ENCODE data around the gene FAM156B.
"Not testable (repeated sequence)": the region's sequence is repeated elsewhere in the genome, so short reads cannot be mapped to it uniquely, and the experiment has no call there.

The FAM156B gene, protein sequence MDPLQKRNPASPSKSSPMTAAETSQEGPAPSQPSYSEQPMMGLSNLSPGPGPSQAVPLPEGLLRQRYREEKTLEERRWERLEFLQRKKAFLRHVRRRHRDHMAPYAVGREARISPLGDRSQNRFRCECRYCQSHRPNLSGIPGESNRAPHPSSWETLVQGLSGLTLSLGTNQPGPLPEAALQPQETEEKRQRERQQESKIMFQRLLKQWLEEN

DNA sequence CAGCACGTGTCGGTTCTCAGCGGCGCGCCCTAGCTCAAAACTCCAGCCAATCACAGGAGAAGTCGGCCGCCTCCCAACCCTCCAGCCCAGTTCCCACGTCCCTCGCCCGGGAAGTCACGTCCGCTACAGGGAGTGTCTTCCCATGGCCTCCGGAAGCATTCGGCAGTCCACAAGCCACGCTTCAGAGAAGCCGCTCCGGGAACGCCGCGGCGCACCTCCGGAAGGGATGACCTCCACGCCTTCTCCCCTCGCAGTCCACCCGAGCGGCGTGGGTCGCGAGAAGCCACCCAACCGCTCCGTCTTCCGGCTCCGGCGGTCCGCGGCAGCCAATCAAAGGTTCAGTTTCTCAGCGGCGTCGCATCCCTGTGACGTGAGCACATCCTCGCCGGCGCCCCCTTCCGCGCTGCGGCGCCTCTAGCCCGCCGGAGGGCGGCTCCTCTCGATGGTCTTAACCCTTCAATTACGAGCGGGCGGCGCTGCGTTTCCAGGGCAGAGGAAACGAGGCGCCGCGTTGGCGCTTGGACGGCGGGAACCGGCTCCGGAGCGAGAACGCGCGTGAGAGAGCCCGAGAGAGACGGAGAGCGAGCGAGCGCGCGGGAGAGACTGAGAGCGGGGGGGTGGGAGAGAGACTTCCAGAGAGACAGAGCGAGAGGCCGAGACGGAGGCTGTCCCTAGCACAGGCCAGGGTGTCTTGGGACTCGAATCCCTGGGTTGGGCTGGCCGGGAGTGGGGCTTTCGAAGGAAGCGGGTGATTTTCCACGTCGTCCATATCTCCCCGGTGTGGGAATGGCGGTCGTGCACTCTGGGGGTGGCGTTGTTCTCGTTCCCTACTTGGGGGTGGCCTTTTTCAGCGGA, at the start of gene FAM156B:
TSS of gene FAM156B (plus strand) at position 476 of the 855 bp plus-strand sequence. CDS start 9,896 bp downstream, outside the sequence.
- not testable (repeated sequence) for H3K27ac ChIP-seq (ENCODE audit: low read depth, low read length); H3K4me1 ChIP-seq (ENCODE audit: control insufficient read depth, insufficient read depth, low read length); H3K27me3 ChIP-seq (ENCODE audit: control insufficient read depth, insufficient read depth, low read length); H3K36me3 ChIP-seq (ENCODE audit: control insufficient read depth, insufficient read depth, low read length); H3K9ac ChIP-seq (ENCODE audit: low read length); H3K4me3 ChIP-seq (ENCODE audit: low read length)

DNA sequence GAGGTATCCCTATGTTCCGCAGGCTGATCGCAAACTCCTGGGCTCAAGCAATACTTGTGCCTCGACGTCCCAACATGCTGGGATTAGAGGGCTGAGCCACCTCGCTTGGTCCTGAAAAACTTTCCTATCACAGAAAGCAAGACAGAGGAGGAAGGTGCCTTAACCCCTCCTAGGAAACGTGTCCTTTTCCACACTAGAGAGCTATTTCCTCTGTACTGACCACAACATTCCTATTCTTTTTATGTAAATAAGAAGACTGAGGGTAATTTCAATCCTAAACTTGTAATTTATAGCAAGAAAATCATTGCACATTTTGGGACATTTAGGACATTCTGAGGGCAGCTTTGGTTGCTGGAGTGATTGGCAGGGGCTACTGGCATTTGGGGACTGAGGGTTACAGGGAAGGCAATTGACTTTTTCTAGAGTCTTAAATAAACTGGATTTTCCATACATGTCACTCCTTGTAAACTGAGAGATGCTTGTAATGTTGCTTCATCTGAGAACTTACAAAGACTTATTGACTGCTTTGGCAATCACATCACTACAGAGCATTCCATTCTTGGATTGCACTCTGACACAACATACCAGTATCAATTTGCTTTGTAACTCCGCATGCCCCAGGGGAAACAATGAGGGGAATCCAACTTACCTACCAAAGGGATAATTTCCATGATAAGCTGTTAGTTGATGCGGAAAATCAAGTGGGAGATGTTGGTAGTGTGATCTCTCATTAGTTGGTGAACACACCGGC, 44.8 kb upstream of the FAM156B start:
- no peak overlapping the region for H3K4me3 ChIP-seq (ENCODE audit: low read length)
- H3K9ac ChIP-seq (ENCODE audit: low read length) = no peak overlapping the region
- H3K27ac ChIP-seq (ENCODE audit: low read depth, low read length) = no peak overlapping the region
- peaks cover 6% of the 10 kb centered on the region for H3K27me3 ChIP-seq (ENCODE audit: control insufficient read depth, insufficient read depth, low read length)
- no peaks in the 10 kb centered on the region for H3K4me1 ChIP-seq (ENCODE audit: control insufficient read depth, insufficient read depth, low read length)
- no peaks in the 10 kb centered on the region for H3K36me3 ChIP-seq (ENCODE audit: control insufficient read depth, insufficient read depth, low read length)

DNA sequence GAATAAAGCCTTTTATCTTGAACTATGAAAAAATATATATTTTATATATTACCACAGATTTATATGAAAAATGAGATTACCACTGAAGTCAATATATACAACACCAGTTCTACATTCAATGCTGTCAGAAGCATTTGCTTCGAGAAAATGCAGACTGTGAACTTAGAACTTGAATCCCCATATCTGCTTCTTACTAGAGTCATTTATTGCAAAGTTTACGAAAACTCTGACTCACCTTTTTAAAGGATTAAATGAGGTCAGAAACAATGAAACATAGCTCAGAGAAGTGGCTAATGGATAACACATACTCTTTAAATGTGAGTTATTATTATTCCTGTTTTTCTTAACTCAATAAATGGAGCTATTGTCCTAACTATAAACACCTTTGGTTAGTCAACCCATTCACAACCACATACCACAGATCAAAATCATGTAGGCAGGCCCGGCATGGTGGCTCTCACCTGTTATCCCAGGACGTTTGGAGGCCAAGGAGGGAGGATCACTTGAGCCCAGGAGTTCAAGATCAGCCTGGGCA, 40.1 kb upstream of the FAM156B start:
- H3K4me1 ChIP-seq (ENCODE audit: control insufficient read depth, insufficient read depth, low read length); H3K27me3 ChIP-seq (ENCODE audit: control insufficient read depth, insufficient read depth, low read length); H3K27ac ChIP-seq (ENCODE audit: low read depth, low read length); H3K36me3 ChIP-seq (ENCODE audit: control insufficient read depth, insufficient read depth, low read length); H3K9ac ChIP-seq (ENCODE audit: low read length); H3K4me3 ChIP-seq (ENCODE audit: low read length): not testable (repeated sequence)

DNA sequence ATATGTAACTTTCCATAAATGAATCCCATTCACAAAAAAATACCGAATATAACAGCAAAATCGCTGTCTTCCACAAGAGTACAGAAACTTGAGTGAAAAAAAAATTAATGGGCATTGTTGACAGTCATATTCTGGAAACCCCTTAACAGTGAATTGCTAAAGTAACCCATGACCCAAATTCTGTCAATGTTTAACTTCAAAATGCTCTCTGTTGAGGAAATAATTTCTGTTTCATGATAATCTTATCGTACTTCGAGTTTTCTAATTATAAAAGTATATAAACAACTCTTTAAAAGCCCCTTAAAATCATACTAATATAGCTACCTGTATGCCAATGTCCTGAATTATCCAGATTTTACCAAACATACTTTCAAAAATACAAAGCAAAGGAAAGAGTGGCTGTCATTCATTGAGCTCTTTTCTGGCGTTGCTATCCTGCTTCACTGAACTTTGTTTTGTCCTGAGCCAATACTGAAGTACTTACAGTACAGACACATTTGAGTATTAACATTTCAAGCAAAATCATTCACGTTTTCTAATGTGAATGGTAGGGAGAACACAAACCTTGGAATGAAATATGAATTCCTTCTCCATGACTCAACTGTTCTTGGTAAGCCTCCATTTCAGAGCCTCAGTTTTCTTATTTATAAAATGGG, 31.7 kb upstream of the FAM156B start:
- Histone ChIP-seq H3K9ac (ENCODE audit: low read length) (no peak overlapping the region), H3K27me3 (ENCODE audit: control insufficient read depth, insufficient read depth, low read length) (peaks cover 6% of the 10 kb centered on the region), H3K4me1 (ENCODE audit: control insufficient read depth, insufficient read depth, low read length) (no peaks in the 10 kb centered on the region), H3K4me3 (ENCODE audit: low read length) (no peak overlapping the region), H3K36me3 (ENCODE audit: control insufficient read depth, insufficient read depth, low read length) (no peaks in the 10 kb centered on the region), H3K27ac (ENCODE audit: low read depth, low read length) (no peak overlapping the region)

DNA sequence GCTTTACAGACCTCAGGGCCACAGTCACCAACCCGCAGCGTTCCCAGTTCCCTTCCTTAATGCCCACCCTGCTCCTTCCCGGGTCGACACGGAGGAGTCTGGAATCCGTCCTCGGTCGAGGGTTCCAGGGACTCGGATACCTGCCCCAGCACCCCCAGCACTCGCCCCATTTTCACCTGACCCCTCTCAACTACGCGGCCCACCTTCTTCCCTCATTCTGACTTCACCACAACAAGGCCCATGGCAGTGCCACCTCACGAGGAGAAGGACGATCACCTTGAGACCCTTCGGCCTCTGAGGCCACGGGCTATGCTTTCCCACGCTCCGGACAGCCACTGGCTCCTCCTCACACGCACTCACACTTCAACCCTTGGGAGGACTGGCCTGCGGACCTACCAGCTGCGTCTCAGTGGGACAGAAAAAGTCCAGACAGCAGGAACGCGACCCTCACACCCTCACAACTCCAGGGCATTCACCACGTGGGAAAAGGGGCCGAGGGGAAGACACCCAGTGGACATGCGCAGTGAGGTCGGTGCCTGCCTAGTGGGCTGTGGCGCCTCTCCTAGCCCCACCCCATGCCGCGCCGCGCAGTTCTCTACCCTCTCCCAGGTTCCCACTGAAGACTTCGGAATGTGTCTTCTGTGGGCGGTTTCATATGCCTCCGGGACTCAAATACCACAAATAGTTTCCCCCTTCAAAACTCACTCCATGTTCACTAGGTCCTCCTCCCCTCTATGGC, 29.4 kb upstream of the FAM156B start, which contains the start of gene XAGE3:
TSS of gene XAGE3 (minus strand) at position 474 of the 739 bp plus-strand sequence. CDS start 950 bp downstream, outside the sequence.
- Histone ChIP-seq H3K4me3 (ENCODE audit: low read length) (no peak within 1 kb of the TSS), H3K27ac (ENCODE audit: low read depth, low read length) (no peak within 1 kb of the TSS), H3K9ac (ENCODE audit: low read length) (no peak within 1 kb of the TSS), H3K36me3 (ENCODE audit: control insufficient read depth, insufficient read depth, low read length) (no peaks in the 10 kb centered on the region), H3K27me3 (ENCODE audit: control insufficient read depth, insufficient read depth, low read length) (peaks cover 7% of the 10 kb centered on the region), H3K4me1 (ENCODE audit: control insufficient read depth, insufficient read depth, low read length) (no peaks in the 10 kb centered on the region)

DNA sequence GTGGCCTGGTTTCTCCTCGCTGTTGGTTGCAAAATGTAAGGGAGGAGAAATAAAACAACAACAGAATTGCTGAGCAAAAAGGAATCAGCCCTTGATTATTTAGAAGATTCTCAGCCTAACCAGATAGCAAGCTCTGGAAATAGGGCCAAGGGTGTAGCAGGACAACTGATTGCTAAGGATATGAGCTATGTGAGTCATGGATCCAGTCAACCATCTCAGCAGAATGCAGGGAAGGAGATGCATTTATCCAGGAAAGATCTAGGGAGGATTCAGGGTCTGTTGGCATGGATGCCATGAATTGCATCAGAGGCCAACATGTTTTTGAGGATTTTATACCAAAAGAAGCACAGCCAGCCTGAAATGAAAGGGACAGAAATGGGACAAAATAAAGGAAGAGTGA, 27.1 kb upstream of the FAM156B start:
- H3K4me1 ChIP-seq (ENCODE audit: control insufficient read depth, insufficient read depth, low read length) = no peaks in the 10 kb centered on the region
- H3K4me3 ChIP-seq (ENCODE audit: low read length) = no peak overlapping the region
- H3K27ac ChIP-seq (ENCODE audit: low read depth, low read length) = no peak overlapping the region
- H3K27me3 ChIP-seq (ENCODE audit: control insufficient read depth, insufficient read depth, low read length) = peaks cover 7% of the 10 kb centered on the region
- no peak overlapping the region for H3K9ac ChIP-seq (ENCODE audit: low read length)
- H3K36me3 ChIP-seq (ENCODE audit: control insufficient read depth, insufficient read depth, low read length) = no peaks in the 10 kb centered on the region

DNA sequence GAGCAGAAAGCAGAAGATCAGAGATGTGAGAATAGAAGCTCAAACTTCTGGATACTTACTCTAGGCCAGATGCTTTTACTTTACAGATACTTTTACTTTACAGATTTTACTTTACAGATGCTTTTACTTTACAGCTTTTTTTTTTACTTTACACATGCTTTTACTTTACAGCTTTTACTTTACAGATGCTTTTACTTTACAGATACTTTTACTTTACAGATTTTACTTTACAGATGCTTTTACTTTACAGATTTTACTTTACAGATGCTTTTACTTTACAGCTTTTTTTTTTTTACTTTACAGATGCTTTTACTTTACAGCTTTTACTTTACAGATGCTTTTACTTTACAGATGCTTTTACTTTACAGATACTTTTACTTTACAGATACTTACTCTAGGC, 23.3 kb upstream of the FAM156B start:
- H3K27me3 ChIP-seq (ENCODE audit: control insufficient read depth, insufficient read depth, low read length); H3K36me3 ChIP-seq (ENCODE audit: control insufficient read depth, insufficient read depth, low read length); H3K4me3 ChIP-seq (ENCODE audit: low read length); H3K4me1 ChIP-seq (ENCODE audit: control insufficient read depth, insufficient read depth, low read length); H3K27ac ChIP-seq (ENCODE audit: low read depth, low read length); H3K9ac ChIP-seq (ENCODE audit: low read length): not testable (repeated sequence)

DNA sequence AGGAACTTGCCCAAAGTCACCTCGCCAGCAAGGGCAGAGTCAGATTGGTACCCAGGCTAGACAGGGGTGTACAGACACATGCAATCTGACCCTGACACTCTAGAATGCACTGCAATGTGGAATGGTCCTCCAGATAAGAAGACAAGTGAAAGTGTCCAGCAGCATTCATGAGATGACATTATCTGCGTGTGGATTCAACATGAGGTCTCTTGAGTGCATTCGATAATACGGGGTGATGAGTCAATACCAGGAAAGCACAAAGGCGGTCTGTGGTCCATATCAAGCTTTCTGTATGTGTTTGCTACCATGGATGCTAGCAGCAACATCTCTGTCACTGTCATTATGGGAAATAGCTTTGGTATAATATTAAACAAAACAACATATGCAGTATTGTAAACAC, 22.5 kb upstream of the FAM156B start:
- H3K27ac ChIP-seq (ENCODE audit: low read depth, low read length) = no peak overlapping the region
- H3K36me3 ChIP-seq (ENCODE audit: control insufficient read depth, insufficient read depth, low read length) = no peaks in the 10 kb centered on the region
- H3K9ac ChIP-seq (ENCODE audit: low read length) = no peak overlapping the region
- H3K4me1 ChIP-seq (ENCODE audit: control insufficient read depth, insufficient read depth, low read length) = no peaks in the 10 kb centered on the region
- H3K27me3 ChIP-seq (ENCODE audit: control insufficient read depth, insufficient read depth, low read length) = peaks cover 2% of the 10 kb centered on the region
- no peak overlapping the region for H3K4me3 ChIP-seq (ENCODE audit: low read length)

DNA sequence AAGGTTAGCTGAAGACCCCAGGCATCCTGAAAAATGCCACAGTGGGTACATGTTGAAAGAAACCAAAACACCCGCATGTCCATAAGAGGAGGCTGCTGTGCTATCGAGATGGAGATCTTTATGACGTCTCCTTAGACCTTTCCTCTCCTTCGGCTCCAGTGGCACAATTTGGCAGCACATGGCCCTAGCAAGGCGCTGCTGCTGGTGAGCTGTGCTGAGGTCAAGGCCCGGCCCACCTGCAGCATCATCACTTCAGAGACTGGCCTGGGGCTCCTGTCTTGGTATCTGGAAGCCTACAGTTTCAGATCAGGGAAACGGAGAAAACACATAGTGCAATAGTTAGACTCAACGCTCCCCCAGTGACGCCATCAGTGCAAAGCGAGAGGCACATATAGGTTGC, 21.7 kb upstream of the FAM156B start:
- H3K27me3 ChIP-seq (ENCODE audit: control insufficient read depth, insufficient read depth, low read length); H3K36me3 ChIP-seq (ENCODE audit: control insufficient read depth, insufficient read depth, low read length); H3K9ac ChIP-seq (ENCODE audit: low read length); H3K27ac ChIP-seq (ENCODE audit: low read depth, low read length); H3K4me1 ChIP-seq (ENCODE audit: control insufficient read depth, insufficient read depth, low read length); H3K4me3 ChIP-seq (ENCODE audit: low read length): not testable (repeated sequence)

DNA sequence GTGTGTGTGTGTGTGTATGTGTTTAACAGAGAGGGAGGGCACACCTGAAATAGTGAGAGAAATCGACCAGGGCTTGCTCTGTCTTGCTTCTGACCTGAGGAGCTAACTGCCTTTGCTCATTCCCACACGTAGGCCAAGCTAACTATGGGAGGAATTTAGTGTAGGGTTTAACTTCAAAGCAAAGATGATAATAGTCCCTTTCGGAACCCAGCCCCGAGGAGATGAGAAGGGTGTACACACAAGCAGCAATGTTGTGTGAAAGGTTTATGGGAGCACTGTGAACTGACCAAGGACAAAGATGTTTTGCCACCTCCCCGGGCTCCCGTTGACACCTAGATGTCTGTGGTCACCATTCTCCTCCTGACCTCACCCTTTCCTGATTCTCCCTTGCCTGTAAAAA, 20.7 kb upstream of the FAM156B start:
- H3K27ac ChIP-seq (ENCODE audit: low read depth, low read length); H3K27me3 ChIP-seq (ENCODE audit: control insufficient read depth, insufficient read depth, low read length); H3K9ac ChIP-seq (ENCODE audit: low read length); H3K36me3 ChIP-seq (ENCODE audit: control insufficient read depth, insufficient read depth, low read length); H3K4me3 ChIP-seq (ENCODE audit: low read length); H3K4me1 ChIP-seq (ENCODE audit: control insufficient read depth, insufficient read depth, low read length): not testable (repeated sequence)

DNA sequence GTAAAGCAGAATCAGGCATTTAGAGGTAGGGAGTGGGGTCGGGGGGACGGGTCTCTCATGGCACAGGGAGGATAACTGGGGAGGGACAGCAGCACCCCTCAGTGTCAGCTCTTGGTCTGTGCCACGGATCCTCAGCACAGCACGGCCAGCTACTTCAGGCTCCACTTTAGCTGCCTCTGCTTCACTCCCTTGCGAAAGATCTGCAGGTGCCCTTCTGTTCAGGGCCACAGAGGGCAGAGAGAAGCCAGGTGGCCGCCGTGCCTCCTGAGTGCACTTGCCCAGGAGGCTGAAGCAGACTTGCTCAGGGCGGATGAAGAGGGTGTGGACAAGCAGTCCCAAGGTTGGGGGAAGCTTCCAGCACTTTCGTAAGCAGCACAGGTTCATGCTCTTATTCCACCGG, 9.7 kb upstream of the FAM156B start:
- not testable (repeated sequence) for H3K27me3 ChIP-seq (ENCODE audit: control insufficient read depth, insufficient read depth, low read length); H3K27ac ChIP-seq (ENCODE audit: low read depth, low read length); H3K36me3 ChIP-seq (ENCODE audit: control insufficient read depth, insufficient read depth, low read length); H3K9ac ChIP-seq (ENCODE audit: low read length); H3K4me1 ChIP-seq (ENCODE audit: control insufficient read depth, insufficient read depth, low read length); H3K4me3 ChIP-seq (ENCODE audit: low read length)
